NB4 (cell line): ENCODE data around the gene ZCCHC14.

Source experiments
- DNase-seq: peaks from one replicate; pipeline ENCODE4 v3.0.0; 2010; ENCODE audit warnings: low read depth
- H3K4me3 ChIP-seq: one replicate; pipeline ENCODE4 v1.5.1; 2011; ENCODE audit warnings: mild to moderate bottlenecking, low read depth, low read length, moderate library complexity
- CTCF ChIP-seq: IDR thresholded peaks from one replicate; pipeline ENCODE4 v1.5.1; 2012; ENCODE audit warnings: low read depth, low read length
- MAX ChIP-seq: IDR thresholded peaks from 2 replicates; pipeline ENCODE4 v1.6.1; 2011; ENCODE audit warnings: low read depth, low read length
- MYC ChIP-seq: IDR thresholded peaks from 2 replicates; pipeline ENCODE4 v1.6.1; 2011; ENCODE audit warnings: low read depth, low read length
- POLR2A ChIP-seq: IDR thresholded peaks from 2 replicates; pipeline ENCODE4 v1.6.1; 2011; ENCODE audit warnings: mild to moderate bottlenecking; ENCODE audit not compliant: insufficient read length; ENCODE audit errors: extremely low read depth

Gene ZCCHC14

GRCh38 chr16:87418644-87419043 lies 74.2 kb downstream of the ZCCHC14 start:
- DNase-seq, result no peak

GRCh38 chr16:87418216-87418615 lies 74.6 kb downstream of the ZCCHC14 start:
- DNase-seq, result no peak
- TF ChIP-seq CTCF, result no peak
- TF ChIP-seq MAX, result no peak
- no peak for TF ChIP-seq MYC
- TF ChIP-seq POLR2A, result no peak
- H3K4me3 ChIP-seq, result no peak overlapping the region

More at GRCh38 chr16:87418644-87419043, 74.2 kb downstream of the ZCCHC14 start:
- no peak for TF ChIP-seq POLR2A
- TF ChIP-seq CTCF, result no peak
- TF ChIP-seq MYC, result no peak
- TF ChIP-seq MAX, result no peak
- H3K4me3 ChIP-seq, result no peak overlapping the region

- TF ChIP-seq MAX, result no peak
- no peak for DNase-seq
- no peak overlapping the region for H3K4me3 ChIP-seq
These were observed 75.3 kb downstream of the ZCCHC14 start for GRCh38 chr16:87417528-87417910.

GRCh38 chr16:87416826-87417527 lies 75.8 kb downstream of the ZCCHC14 start:
- TF ChIP-seq CTCF (peak; percentile 62), POLR2A (no peak), MAX (no peak), MYC (no peak)
- peak; percentile 47 for DNase-seq
- no peak overlapping the region for H3K4me3 ChIP-seq

GRCh38 chr16:87415441-87415840 lies 77.4 kb downstream of the ZCCHC14 start:
- H3K4me3 ChIP-seq, result no peak overlapping the region
- DNase-seq, result no peak
- TF ChIP-seq CTCF, result no peak
- TF ChIP-seq MYC, result no peak
- no peak for TF ChIP-seq MAX
- no peak for TF ChIP-seq POLR2A

GRCh38 chr16:87414251-87414680 lies 78.6 kb downstream of the ZCCHC14 start:
- no peak overlapping the region for H3K4me3 ChIP-seq
- DNase-seq, result no peak
- no peak for TF ChIP-seq MAX
- TF ChIP-seq CTCF, result no peak
- TF ChIP-seq MYC, result no peak
- TF ChIP-seq POLR2A, result no peak
